ENCODE data around the gene PRUNE2.

Gene PRUNE2

GRCh38 chr9:76873821-76874220 is 32.1 kb downstream of the PRUNE2 start:
- Histone ChIP-seq H3F3A (ENCODE audit: insufficient read depth) (no peaks in the 10 kb centered on the region), H3K27me3 (ENCODE audit: low read length) (no peaks in the 10 kb centered on the region), H3K79me2 (ENCODE audit: insufficient read depth, low read length) (no peaks in the 10 kb centered on the region), H3K4me2 (ENCODE audit: low read depth, low read length, poor library complexity, severe bottlenecking) (no peak overlapping the region), H3K36me3 (ENCODE audit: low read length) (no peaks in the 10 kb centered on the region), H3K9me3 (ENCODE audit: insufficient read depth, low read length) (no peaks in the 10 kb centered on the region), H3K9me2 (replicated peaks; ENCODE audit: insufficient read depth, low read length) (no peaks in the 10 kb centered on the region), H3K4me3 (ENCODE audit: insufficient read depth, low read length, poor library complexity, severe bottlenecking) (no peak overlapping the region), H3K9ac (ENCODE audit: low read length) (no peak overlapping the region), H2AFZ (ENCODE audit: low read depth, low read length, severe bottlenecking) (no peak overlapping the region), H4K20me1 (ENCODE audit: low read depth, low read length) (no peaks in the 10 kb centered on the region), H3K27ac (ENCODE audit: low read depth, low read length) (no peak overlapping the region)
- TF ChIP-seq EZH2phosphoT487 (conservative IDR thresholded peaks at IDR 0.05; ENCODE audit: low read length): no peak
- TF ChIP-seq CTCF (IDR thresholded peaks at IDR 0.05; ENCODE audit: insufficient read depth, low read length, poor library complexity, severe bottlenecking): no peak

GRCh38 chr9:76873056-76873792 is 32.7 kb downstream of the PRUNE2 start:
- Histone ChIP-seq H3K4me3 (ENCODE audit: insufficient read depth, low read length, poor library complexity, severe bottlenecking) (no peak overlapping the region), H3K79me2 (ENCODE audit: insufficient read depth, low read length) (no peaks in the 10 kb centered on the region), H3K27me3 (ENCODE audit: low read length) (no peaks in the 10 kb centered on the region), H3K4me2 (ENCODE audit: low read depth, low read length, poor library complexity, severe bottlenecking) (no peak overlapping the region), H3K27ac (ENCODE audit: low read depth, low read length) (no peak overlapping the region), H3K9ac (ENCODE audit: low read length) (no peak overlapping the region), H3K9me3 (ENCODE audit: insufficient read depth, low read length) (no peaks in the 10 kb centered on the region), H3K9me2 (replicated peaks; ENCODE audit: insufficient read depth, low read length) (no peaks in the 10 kb centered on the region), H3F3A (ENCODE audit: insufficient read depth) (no peaks in the 10 kb centered on the region), H4K20me1 (ENCODE audit: low read depth, low read length) (no peaks in the 10 kb centered on the region), H3K36me3 (ENCODE audit: low read length) (no peaks in the 10 kb centered on the region), H2AFZ (ENCODE audit: low read depth, low read length, severe bottlenecking) (no peak overlapping the region)
- TF ChIP-seq CTCF (IDR thresholded peaks at IDR 0.05; ENCODE audit: insufficient read depth, low read length, poor library complexity, severe bottlenecking) (no peak), EZH2phosphoT487 (conservative IDR thresholded peaks at IDR 0.05; ENCODE audit: low read length) (no peak)

- H3K9me2 ChIP-seq (replicated peaks; ENCODE audit: insufficient read depth, low read length): no peaks in the 10 kb centered on the region
- H3K79me2 ChIP-seq (ENCODE audit: insufficient read depth, low read length): no peaks in the 10 kb centered on the region
- no peaks in the 10 kb centered on the region for H3K9me3 ChIP-seq (ENCODE audit: insufficient read depth, low read length)
- no peaks in the 10 kb centered on the region for H3K36me3 ChIP-seq (ENCODE audit: low read length)
- H3K27me3 ChIP-seq (ENCODE audit: low read length): no peaks in the 10 kb centered on the region
- H4K20me1 ChIP-seq (ENCODE audit: low read depth, low read length): no peaks in the 10 kb centered on the region
- H3K4me2 ChIP-seq (ENCODE audit: low read depth, low read length, poor library complexity, severe bottlenecking): no peak overlapping the region
- TF ChIP-seq EZH2phosphoT487 (conservative IDR thresholded peaks at IDR 0.05; ENCODE audit: low read length) (no peak), CTCF (IDR thresholded peaks at IDR 0.05; ENCODE audit: insufficient read depth, low read length, poor library complexity, severe bottlenecking) (no peak)
- H3K27ac ChIP-seq (ENCODE audit: low read depth, low read length): no peak overlapping the region
- no peak overlapping the region for H3K9ac ChIP-seq (ENCODE audit: low read length)
- no peak overlapping the region for H3K4me3 ChIP-seq (ENCODE audit: insufficient read depth, low read length, poor library complexity, severe bottlenecking)
- no peaks in the 10 kb centered on the region for H3F3A ChIP-seq (ENCODE audit: insufficient read depth)
- no peak overlapping the region for H2AFZ ChIP-seq (ENCODE audit: low read depth, low read length, severe bottlenecking)
Measured at GRCh38 chr9:76868897-76869296, 37.0 kb downstream of the PRUNE2 start.
